ENCODE results near the gene ST3GAL2.

GRCh38 chr16:70481929-70482536 is 43.1 kb upstream of the ST3GAL2 start:
- TF ChIP-seq CTCF (IDR thresholded peaks at IDR 0.05 in 2 of 3, conservative IDR thresholded peaks at IDR 0.05 in 1 of 3; ENCODE audit: control insufficient read depth in 2 of 3, extremely low read depth in 1 of 3, insufficient read depth in 1 of 3, low read depth in 3 of 3, low read length in 3 of 3) (no peak), ZNF384 (IDR thresholded peaks at IDR 0.05; ENCODE audit: borderline replicate concordance, low read depth, low read length) (no peak), SMARCA5 (IDR thresholded peaks at IDR 0.05) (no peak), SMC3 (IDR thresholded peaks at IDR 0.05; ENCODE audit: borderline replicate concordance, low read length) (no peak), USF1 (IDR thresholded peaks at IDR 0.05; ENCODE audit: borderline replicate concordance, extremely low read length, insufficient read depth, low read depth, low read length) (no peak), USF2 (IDR thresholded peaks at IDR 0.05; ENCODE audit: borderline replicate concordance, low read depth, low read length) (no peak), POLR2A (IDR thresholded peaks at IDR 0.05; ENCODE audit: low read depth, low read length) (no peak), EED (IDR thresholded peaks at IDR 0.05; ENCODE audit: low read depth) (no peak), MEF2A (IDR thresholded peaks at IDR 0.05; ENCODE audit: insufficient read depth, low read depth, low read length) (no peak), POLR2AphosphoS5 (IDR thresholded peaks at IDR 0.05; ENCODE audit: low read length) (no peak), ZBTB11 (CRISPR knock-in tag; IDR thresholded peaks at IDR 0.05) (no peak)

Data from GM12878 (cell line).